Upper lobe of right lung (tissue), 1 donor: ENCODE results near the gene SLC25A21. TPM values are rescaled to one million over a fixed set of nuclear protein-coding genes. Genes with fewer than 3 reads are reported as not detected.

Experiments
- ATAC-seq: fragments of 200-7000 bp; cut with Tn5 transposase; one replicate; pipeline ENCODE4 v1.9.1; 2020; ENCODE audit warnings: mild to moderate bottlenecking, moderate library complexity
- DNase-seq: peaks from one replicate; pipeline ENCODE4 v3.0.0-alpha.2; 2020
- H3K27ac ChIP-seq: fragments of 200-600 bp; one replicate; pipeline ENCODE4 v1.8.0; 2022
- H3K27me3 ChIP-seq: fragments of 200-600 bp; one replicate; pipeline ENCODE4 v1.8.0; 2022; ENCODE audit warnings: mild to moderate bottlenecking
- H3K36me3 ChIP-seq: fragments of 200-600 bp; one replicate; pipeline ENCODE4 v1.8.0; 2022
- H3K4me1 ChIP-seq: fragments of 200-600 bp; one replicate; pipeline ENCODE4 v1.8.0; 2022
- H3K4me3 ChIP-seq: fragments of 200-600 bp; one replicate; pipeline ENCODE4 v1.8.0; 2022; ENCODE audit warnings: mild to moderate bottlenecking
- H3K9me3 ChIP-seq: fragments of 200-600 bp; one replicate; pipeline ENCODE4 v1.8.0; 2022
- CTCF ChIP-seq: fragments of 200-600 bp; IDR thresholded peaks from one replicate; pipeline ENCODE4 v1.8.0; 2022; ENCODE audit warnings: antibody characterized with exemption
- intact Hi-C: fragments of 100-400 bp; cut with DNase I; formaldehyde crosslinking; loops from one replicate; pipeline ENCODE4 v1.11.0; 2022
- total RNA-seq: library from RNA; stranded (reverse); fragmentation: NEBNext Ultra II Directional; extraction: Animal tissue kit (Norgen Biotek cat#: 25700); gene quantifications from one replicate; pipeline ENCODE4 v1.2.1, GENCODE V29; 2021
- donor health status: DM: no; HTN: yes; CAD: no; lungs with severe emphysema.

SLC25A21 gene
- total RNA-seq, 1 donor from 2014 or later, result 0.35 TPM

GRCh38 chr14:36952689-36953088 lies 219.7 kb downstream of the SLC25A21 start:
- no peak for ATAC-seq

GRCh38 chr14:36951380-36951911 lies 221.0 kb downstream of the SLC25A21 start:
- Histone ChIP-seq H3K9me3 (no peaks in the 10 kb centered on the region), H3K36me3 (no peaks in the 10 kb centered on the region), H3K27me3 (no peaks in the 10 kb centered on the region), H3K4me1 (no peaks in the 10 kb centered on the region), H3K4me3 (no peak overlapping the region), H3K27ac (no peak overlapping the region)
- intact Hi-C loops, result no loop called here
- TF ChIP-seq CTCF, result no peak
- DNase-seq, result no peak
- ATAC-seq, result no peak

More at GRCh38 chr14:36952689-36953088, 219.7 kb downstream of the SLC25A21 start:
- no peak for DNase-seq
- intact Hi-C loops, result no loop called here
- H3K27ac ChIP-seq, result no peak overlapping the region
- H3K4me3 ChIP-seq, result no peak overlapping the region
- no peak for TF ChIP-seq CTCF
- H3K4me1 ChIP-seq, result no peaks in the 10 kb centered on the region
- H3K9me3 ChIP-seq, result no peaks in the 10 kb centered on the region
- no peaks in the 10 kb centered on the region for H3K36me3 ChIP-seq
- H3K27me3 ChIP-seq, result no peaks in the 10 kb centered on the region

GRCh38 chr14:36950812-36951211 lies 221.6 kb downstream of the SLC25A21 start:
- no peak for ATAC-seq
- intact Hi-C loops, result no loop called here
- no peak for TF ChIP-seq CTCF

GRCh38 chr14:36949371-36949770 lies 223.0 kb downstream of the SLC25A21 start:
- H3K4me1 ChIP-seq, result no peaks in the 10 kb centered on the region
- TF ChIP-seq CTCF, result no peak
- H3K36me3 ChIP-seq, result no peaks in the 10 kb centered on the region
- no peak for ATAC-seq
- H3K9me3 ChIP-seq, result no peaks in the 10 kb centered on the region
- DNase-seq, result no peak
- no peak overlapping the region for H3K27ac ChIP-seq
- no peaks in the 10 kb centered on the region for H3K27me3 ChIP-seq
- no peak overlapping the region for H3K4me3 ChIP-seq
- intact Hi-C loops, result no loop called here

More at GRCh38 chr14:36950812-36951211, 221.6 kb downstream of the SLC25A21 start:
- Histone ChIP-seq H3K36me3 (no peaks in the 10 kb centered on the region), H3K9me3 (no peaks in the 10 kb centered on the region), H3K27me3 (no peaks in the 10 kb centered on the region), H3K4me1 (no peaks in the 10 kb centered on the region), H3K27ac (no peak overlapping the region), H3K4me3 (no peak overlapping the region)
- no peak for DNase-seq

- no peak for TF ChIP-seq CTCF
These were observed 224.1 kb downstream of the SLC25A21 start for GRCh38 chr14:36948157-36948859.

More at GRCh38 chr14:36948157-36948859, 224.1 kb downstream of the SLC25A21 start:
- intact Hi-C loops, result no loop called here
- no peak for ATAC-seq
- Histone ChIP-seq H3K4me1 (no peaks in the 10 kb centered on the region), H3K9me3 (no peaks in the 10 kb centered on the region), H3K27ac (no peak overlapping the region), H3K27me3 (no peaks in the 10 kb centered on the region), H3K4me3 (no peak overlapping the region), H3K36me3 (no peaks in the 10 kb centered on the region)
- DNase-seq, result no peak
